Stimulated activated CD4-positive, alpha-beta T cell treated with anti-CD3 and anti-CD28 coated beads, Interleukin-2, amount 100 ng/mL, for 24 hours (primary cell): ENCODE results near the gene AIFM2.
A peak's percentile ranks its signal among the peaks of the same experiment; 100 is the strongest.
"Not testable (repeated sequence)": the region's sequence is repeated elsewhere in the genome, so short reads cannot be mapped to it uniquely, and the experiment has no call there.

Source experiments
- DNase-seq, 2 donors: peaks; one replicate each; pipeline ENCODE4 v3.0.0-alpha.2; 2020

The AIFM2 gene

GRCh38 chr10:70145666-70146488 lies 13.3 kb upstream of the AIFM2 start:
- DNase-seq, result peak; percentile 69 to 75

- DNase-seq, result no peak
Observed at GRCh38 chr10:70145166-70145665, 12.6 kb upstream of the AIFM2 start.

- DNase-seq, result no peak
Observed at GRCh38 chr10:70144372-70145110, 11.9 kb upstream of the AIFM2 start.

GRCh38 chr10:70142555-70142954 lies 9.9 kb upstream of the AIFM2 start:
- no peak for DNase-seq

- no peak for DNase-seq
Observed at GRCh38 chr10:70140297-70140696, 7.7 kb upstream of the AIFM2 start.

- DNase-seq, result no peak
Observed at GRCh38 chr10:70139997-70140250, 7.3 kb upstream of the AIFM2 start.

GRCh38 chr10:70139151-70139996 lies 6.7 kb upstream of the AIFM2 start:
- no peak for DNase-seq

- no peak for DNase-seq
Observed at GRCh38 chr10:70137927-70138883, 5.6 kb upstream of the AIFM2 start.

- DNase-seq, result no peak
Observed at GRCh38 chr10:70137135-70137534, 4.5 kb upstream of the AIFM2 start.

GRCh38 chr10:70135684-70136083 lies 3.1 kb upstream of the AIFM2 start:
- no peak for DNase-seq

GRCh38 chr10:70135046-70135445 lies 2.4 kb upstream of the AIFM2 start:
- DNase-seq, result no peak

GRCh38 chr10:70131560-70131937 lies 1.1 kb downstream of the AIFM2 start:
- DNase-seq, result no peak

GRCh38 chr10:70130878-70131559 lies 1.6 kb downstream of the AIFM2 start:
- no peak for DNase-seq

GRCh38 chr10:70126700-70127395 lies 5.8 kb downstream of the AIFM2 start:
- no peak for DNase-seq

GRCh38 chr10:70125918-70126552 lies 6.6 kb downstream of the AIFM2 start:
- DNase-seq, result no peak

- DNase-seq, result no peak
Observed at GRCh38 chr10:70124918-70125317, 7.7 kb downstream of the AIFM2 start.

- DNase-seq, result no peak
Observed at GRCh38 chr10:70124415-70124814, 8.2 kb downstream of the AIFM2 start.

- no peak for DNase-seq
Observed at GRCh38 chr10:70123817-70124216, 8.8 kb downstream of the AIFM2 start.

- not testable (repeated sequence) for DNase-seq
Observed at GRCh38 chr10:70123166-70123565, 9.5 kb downstream of the AIFM2 start.

GRCh38 chr10:70122742-70123141 lies 9.9 kb downstream of the AIFM2 start:
- no peak for DNase-seq
